Brain microvascular endothelial cell (primary cell): Measurements from ENCODE around the gene JMJD1C.

Experiments used
- DNase-seq: peaks from one replicate; pipeline ENCODE4 v3.0.0-alpha.2; 2020
- H3K27ac ChIP-seq: fragments of 250-450 bp; sonication (Bioruptor Pico); 2 replicates; pipeline ENCODE4 v1.5.1; 2020; ENCODE audit warnings: mild to moderate bottlenecking, moderate library complexity
- H3K27me3 ChIP-seq: fragments of 250-450 bp; sonication (Bioruptor Pico); replicated peaks from 2 replicates; pipeline ENCODE4 v1.5.1; 2020; ENCODE audit warnings: mild to moderate bottlenecking
- H3K36me3 ChIP-seq: fragments of 250-450 bp; sonication (Bioruptor Pico); replicated peaks from 2 replicates; pipeline ENCODE4 v1.5.1; 2020; ENCODE audit warnings: mild to moderate bottlenecking
- H3K4me3 ChIP-seq: 2 replicates; pipeline ENCODE4 v1.5.1; 2011; ENCODE audit warnings: low read depth, mild to moderate bottlenecking, control low read depth, low read length, moderate library complexity
- in situ Hi-C: cut with HindIII; loops from 2 replicates; pipeline ENCODE4 v1.10.0; 2017; ENCODE audit warnings: low sequenced_read_pairs, low pct_ligation_motif_present
- TF ChIP-seq, protein P1 (sequence below): IDR thresholded peaks from 2 replicates; pipeline ENCODE4 v1.5.1; 2011; ENCODE audit warnings: low read depth, mild to moderate bottlenecking, moderate library complexity, low read length, control low read depth, inconsistent platforms; ENCODE audit errors: missing control alignments

The JMJD1C gene

DNA sequence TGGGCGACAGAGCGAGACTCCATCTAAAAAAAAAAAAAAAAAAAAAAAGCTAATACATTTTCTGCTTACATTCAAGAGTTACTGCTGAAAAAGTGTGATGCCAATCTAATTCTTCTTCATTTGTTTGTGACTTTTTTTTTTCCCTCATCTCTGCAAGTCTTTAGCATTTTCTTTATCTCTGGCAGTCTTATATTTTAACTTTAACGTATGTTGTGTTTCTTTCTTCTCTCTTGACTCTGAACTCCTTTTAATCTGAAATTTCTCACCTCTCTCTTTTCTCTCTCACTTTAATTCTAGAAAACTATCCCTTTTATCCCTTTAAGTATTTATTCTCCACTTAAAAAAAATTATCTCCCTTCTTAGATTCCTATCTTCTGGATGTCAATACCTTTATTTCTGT, 146.5 kb downstream of the JMJD1C start:
- DNase-seq, result no peak
- Histone ChIP-seq H3K27me3 (no peaks in the 10 kb centered on the region), H3K4me3 (no peak overlapping the region), H3K36me3 (no peaks in the 10 kb centered on the region), H3K27ac (no peak overlapping the region)
- TF ChIP-seq, protein P1, sequence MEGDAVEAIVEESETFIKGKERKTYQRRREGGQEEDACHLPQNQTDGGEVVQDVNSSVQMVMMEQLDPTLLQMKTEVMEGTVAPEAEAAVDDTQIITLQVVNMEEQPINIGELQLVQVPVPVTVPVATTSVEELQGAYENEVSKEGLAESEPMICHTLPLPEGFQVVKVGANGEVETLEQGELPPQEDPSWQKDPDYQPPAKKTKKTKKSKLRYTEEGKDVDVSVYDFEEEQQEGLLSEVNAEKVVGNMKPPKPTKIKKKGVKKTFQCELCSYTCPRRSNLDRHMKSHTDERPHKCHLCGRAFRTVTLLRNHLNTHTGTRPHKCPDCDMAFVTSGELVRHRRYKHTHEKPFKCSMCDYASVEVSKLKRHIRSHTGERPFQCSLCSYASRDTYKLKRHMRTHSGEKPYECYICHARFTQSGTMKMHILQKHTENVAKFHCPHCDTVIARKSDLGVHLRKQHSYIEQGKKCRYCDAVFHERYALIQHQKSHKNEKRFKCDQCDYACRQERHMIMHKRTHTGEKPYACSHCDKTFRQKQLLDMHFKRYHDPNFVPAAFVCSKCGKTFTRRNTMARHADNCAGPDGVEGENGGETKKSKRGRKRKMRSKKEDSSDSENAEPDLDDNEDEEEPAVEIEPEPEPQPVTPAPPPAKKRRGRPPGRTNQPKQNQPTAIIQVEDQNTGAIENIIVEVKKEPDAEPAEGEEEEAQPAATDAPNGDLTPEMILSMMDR, result no peak
- in situ Hi-C loops, result no loop called here

DNA sequence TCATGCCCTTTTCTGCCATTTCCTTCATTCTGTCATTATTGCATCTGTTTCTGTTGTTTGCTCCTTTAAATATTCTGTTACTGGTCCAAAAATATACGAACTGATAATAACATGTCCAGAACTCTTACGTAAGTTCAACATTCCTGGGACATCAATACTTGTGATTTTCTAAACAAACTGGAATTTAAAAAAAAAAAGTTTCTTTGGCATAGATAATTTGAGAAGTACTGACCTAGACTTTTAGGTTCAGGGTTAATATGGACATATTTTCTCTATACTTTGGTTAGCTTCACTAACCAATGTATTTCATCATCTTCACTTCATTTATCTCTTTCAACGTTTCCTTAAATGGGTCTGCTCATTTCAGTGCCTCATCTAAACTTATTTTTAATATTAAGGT, 147.3 kb downstream of the JMJD1C start:
- DNase-seq, result no peak
- Histone ChIP-seq H3K36me3 (no peaks in the 10 kb centered on the region), H3K4me3 (no peak overlapping the region), H3K27me3 (no peaks in the 10 kb centered on the region), H3K27ac (no peak overlapping the region)
- in situ Hi-C loops, result no loop called here
- TF ChIP-seq, protein P1, result no peak

DNA sequence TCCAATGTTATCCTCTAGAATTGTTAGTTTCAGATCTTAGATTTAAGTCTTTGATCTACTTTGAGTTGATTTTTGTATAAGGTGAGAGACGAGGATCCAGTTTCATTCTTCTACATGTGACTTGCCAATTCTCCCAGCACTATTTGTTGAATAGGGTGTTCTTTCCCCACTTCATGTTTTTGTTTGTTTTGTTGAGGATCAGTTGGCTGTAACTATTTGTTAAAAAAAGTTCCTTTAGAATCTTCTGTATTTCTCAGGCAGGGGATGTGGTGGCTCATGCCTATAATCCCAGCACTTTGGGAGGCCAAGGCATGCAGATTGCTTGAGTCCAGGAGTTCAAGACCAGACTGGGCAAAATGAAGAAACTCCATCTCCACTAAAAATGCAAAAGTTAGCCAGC, 151.8 kb downstream of the JMJD1C start:
- no peak for DNase-seq
- in situ Hi-C loops, result no loop called here
- TF ChIP-seq, protein P1, result no peak
- Histone ChIP-seq H3K36me3 (no peaks in the 10 kb centered on the region), H3K27me3 (no peaks in the 10 kb centered on the region), H3K4me3 (no peak overlapping the region), H3K27ac (no peak overlapping the region)

DNA sequence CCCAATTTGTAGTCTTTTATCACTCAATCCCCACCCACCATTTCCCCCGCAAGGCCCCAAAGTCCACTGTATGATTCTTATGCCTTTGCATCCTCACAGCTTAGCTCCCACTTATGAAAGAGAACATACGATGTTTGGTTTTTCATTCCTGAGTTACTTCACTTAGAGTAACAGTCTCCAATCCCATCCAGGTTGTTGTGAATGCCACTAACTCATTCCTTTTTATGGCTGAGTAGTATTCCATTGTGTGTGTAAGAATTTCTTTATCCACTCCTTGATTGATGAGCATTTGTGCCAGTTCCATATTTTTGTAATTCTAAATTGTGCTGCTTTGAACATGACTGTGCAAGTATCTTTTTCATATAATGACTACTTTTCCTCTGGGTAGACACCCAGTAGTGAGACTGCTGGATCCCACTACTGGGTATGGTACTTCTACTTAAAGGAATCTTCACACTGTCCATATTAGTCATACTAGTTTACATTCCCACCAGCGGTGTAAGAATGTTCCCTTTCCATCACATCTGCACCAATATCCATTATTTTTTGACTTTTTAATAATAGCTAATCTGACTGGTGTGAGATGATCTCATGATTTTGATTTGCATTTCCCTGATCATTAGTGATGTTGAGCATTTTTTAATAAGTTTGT, 152.6 kb downstream of the JMJD1C start:
- no peak overlapping the region for H3K4me3 ChIP-seq
- no peak overlapping the region for H3K27ac ChIP-seq
- H3K36me3 ChIP-seq, result no peaks in the 10 kb centered on the region
- no peak for DNase-seq
- no peaks in the 10 kb centered on the region for H3K27me3 ChIP-seq
- in situ Hi-C loops, result no loop called here
- TF ChIP-seq, protein P1, result no peak

DNA sequence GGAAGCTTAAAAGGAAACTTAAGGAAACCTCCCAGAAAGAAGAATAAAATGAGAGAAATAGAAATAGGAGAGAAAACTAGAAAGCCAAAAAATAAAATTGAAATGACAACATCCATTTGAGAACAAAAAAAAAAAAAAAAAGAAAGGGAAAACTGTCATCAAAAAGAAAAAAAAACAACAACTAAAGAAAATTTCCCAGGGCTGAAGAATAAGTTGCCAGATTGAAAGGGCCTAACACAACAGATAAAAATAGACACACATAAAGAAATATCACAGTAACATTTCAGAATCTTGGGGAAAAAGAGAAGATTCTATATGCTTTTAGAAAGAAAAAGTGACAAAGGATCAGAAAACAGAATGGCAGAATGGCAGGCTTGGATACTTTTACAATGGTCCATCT, 157.1 kb downstream of the JMJD1C start:
- H3K27ac ChIP-seq, result no peak overlapping the region
- no peaks in the 10 kb centered on the region for H3K36me3 ChIP-seq
- H3K27me3 ChIP-seq, result no peaks in the 10 kb centered on the region
- in situ Hi-C loops, result no loop called here
- no peak for DNase-seq
- TF ChIP-seq, protein P1, result no peak
- H3K4me3 ChIP-seq, result no peak overlapping the region

DNA sequence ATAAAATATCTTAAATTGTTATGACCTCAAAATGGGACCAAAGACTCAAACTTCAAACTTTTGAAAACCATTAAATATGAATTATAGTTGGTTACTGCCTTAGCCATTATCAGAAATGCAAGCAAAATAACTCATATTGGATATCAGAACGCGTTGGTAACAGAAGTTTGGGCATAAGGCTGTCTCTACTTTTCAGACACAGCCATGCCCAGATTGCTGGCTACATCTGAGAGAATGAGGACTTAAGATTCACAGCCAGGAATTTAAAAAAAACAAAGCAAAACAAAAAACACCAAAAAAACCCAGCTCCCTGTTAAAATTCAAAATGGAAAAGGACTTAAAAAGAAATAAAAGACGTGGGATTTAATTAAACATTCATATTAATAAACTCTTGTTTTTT, 161.6 kb downstream of the JMJD1C start:
- Histone ChIP-seq H3K27me3 (no peaks in the 10 kb centered on the region), H3K27ac (no peak overlapping the region), H3K36me3 (no peaks in the 10 kb centered on the region), H3K4me3 (no peak overlapping the region)
- no peak for DNase-seq
- in situ Hi-C loops, result no loop called here
- TF ChIP-seq, protein P1, result no peak
